Glutamatergic neuron (in vitro differentiated cells): ENCODE measurements around the gene LIPN. TPM values are rescaled to one million over a fixed set of nuclear protein-coding genes. Genes with fewer than 3 reads are reported as not detected.

Source experiments
- DNase-seq: peaks from one replicate; pipeline ENCODE4 v3.0.0; 2022
- H3K27ac Mint-ChIP-seq: one replicate; pipeline ENCODE4 v1.8.0; 2020; ENCODE audit warnings: mild to moderate bottlenecking, mixed read lengths, inconsistent platforms; ENCODE audit not compliant: unreplicated experiment
- H3K27me3 Mint-ChIP-seq: one replicate; pipeline ENCODE4 v1.8.0; 2020; ENCODE audit warnings: mild to moderate bottlenecking, moderate library complexity, mixed read lengths, inconsistent platforms; ENCODE audit not compliant: unreplicated experiment
- H3K36me3 Mint-ChIP-seq: one replicate; pipeline ENCODE4 v1.8.0; 2020; ENCODE audit warnings: mild to moderate bottlenecking, mixed read lengths, inconsistent platforms; ENCODE audit not compliant: unreplicated experiment
- H3K4me1 Mint-ChIP-seq: one replicate; pipeline ENCODE4 v1.8.0; 2020; ENCODE audit warnings: mild to moderate bottlenecking, low read depth, mixed read lengths, inconsistent platforms; ENCODE audit not compliant: unreplicated experiment
- H3K4me3 Mint-ChIP-seq: one replicate; pipeline ENCODE4 v1.8.0; 2020; ENCODE audit warnings: mild to moderate bottlenecking, mixed read lengths, inconsistent platforms; ENCODE audit not compliant: unreplicated experiment
- H3K9me3 Mint-ChIP-seq: one replicate; pipeline ENCODE4 v1.8.0; 2020; ENCODE audit warnings: mild to moderate bottlenecking, moderate library complexity, mixed read lengths, inconsistent platforms; ENCODE audit not compliant: unreplicated experiment
- total RNA-seq: library from RNA; stranded (reverse); fragmentation: NEBNext Ultra II Directional; extraction: Animal tissue kit (Norgen Biotek cat#: 25700); gene quantifications from one replicate; pipeline ENCODE4 v1.2.1, GENCODE V29; 2021; ENCODE audit not compliant: unreplicated experiment
- TF ChIP-seq, protein P1 (sequence below): fragments of 200-600 bp; sonication (generic); IDR thresholded peaks from one replicate; pipeline ENCODE4 v1.5.0; 2021; ENCODE audit not compliant: partially characterized antibody, unreplicated experiment

The LIPN gene
- total RNA-seq, 1 donor from 2014 or later = not detected

DNA sequence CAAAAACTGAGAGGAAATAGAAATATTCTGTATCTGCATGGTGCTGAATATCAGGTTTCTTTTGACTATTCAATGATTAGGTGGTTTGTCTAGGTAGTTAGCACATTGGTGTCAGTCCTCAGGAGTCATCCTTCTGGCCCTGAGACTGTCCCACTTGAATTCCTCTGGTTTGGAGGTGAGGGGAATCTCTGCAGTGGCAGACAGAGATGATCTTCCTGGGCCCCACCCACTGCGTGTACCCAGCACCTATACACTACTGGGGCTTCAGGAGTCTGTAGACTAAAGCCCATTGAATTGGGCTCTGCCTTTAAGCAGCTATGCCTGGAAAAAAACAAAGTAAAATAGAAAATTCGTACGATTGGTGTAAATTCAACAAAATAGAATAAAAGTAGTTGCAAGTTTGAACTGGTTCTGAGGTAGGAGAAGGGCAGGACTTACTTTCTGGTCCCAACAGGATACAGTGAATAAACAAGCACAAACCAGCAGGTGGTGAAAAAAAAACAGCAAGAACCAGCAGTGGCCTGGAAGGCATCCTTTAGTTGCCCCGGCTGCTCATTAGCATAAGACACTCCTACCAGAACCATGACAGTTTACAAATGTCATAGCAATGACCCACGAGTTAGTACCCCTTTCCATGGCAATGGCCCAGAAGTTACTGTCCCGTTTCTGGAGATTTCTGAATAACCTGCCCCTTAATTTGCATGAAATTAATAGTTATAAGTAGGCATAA lies 44.4 kb downstream of the LIPN start:
- H3K36me3 Mint-ChIP-seq = no peaks in the 10 kb centered on the region
- no peaks in the 10 kb centered on the region for H3K27me3 Mint-ChIP-seq
- H3K4me1 Mint-ChIP-seq = no peaks in the 10 kb centered on the region
- H3K9me3 Mint-ChIP-seq = no peaks in the 10 kb centered on the region
- TF ChIP-seq, protein P1, sequence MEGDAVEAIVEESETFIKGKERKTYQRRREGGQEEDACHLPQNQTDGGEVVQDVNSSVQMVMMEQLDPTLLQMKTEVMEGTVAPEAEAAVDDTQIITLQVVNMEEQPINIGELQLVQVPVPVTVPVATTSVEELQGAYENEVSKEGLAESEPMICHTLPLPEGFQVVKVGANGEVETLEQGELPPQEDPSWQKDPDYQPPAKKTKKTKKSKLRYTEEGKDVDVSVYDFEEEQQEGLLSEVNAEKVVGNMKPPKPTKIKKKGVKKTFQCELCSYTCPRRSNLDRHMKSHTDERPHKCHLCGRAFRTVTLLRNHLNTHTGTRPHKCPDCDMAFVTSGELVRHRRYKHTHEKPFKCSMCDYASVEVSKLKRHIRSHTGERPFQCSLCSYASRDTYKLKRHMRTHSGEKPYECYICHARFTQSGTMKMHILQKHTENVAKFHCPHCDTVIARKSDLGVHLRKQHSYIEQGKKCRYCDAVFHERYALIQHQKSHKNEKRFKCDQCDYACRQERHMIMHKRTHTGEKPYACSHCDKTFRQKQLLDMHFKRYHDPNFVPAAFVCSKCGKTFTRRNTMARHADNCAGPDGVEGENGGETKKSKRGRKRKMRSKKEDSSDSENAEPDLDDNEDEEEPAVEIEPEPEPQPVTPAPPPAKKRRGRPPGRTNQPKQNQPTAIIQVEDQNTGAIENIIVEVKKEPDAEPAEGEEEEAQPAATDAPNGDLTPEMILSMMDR = no peak
- no peak for DNase-seq
- H3K27ac Mint-ChIP-seq = no peak overlapping the region
- H3K4me3 Mint-ChIP-seq = no peak overlapping the region

GRCh38 chr10:88805361-88805760 lies 45.5 kb downstream of the LIPN start:
- H3K27ac Mint-ChIP-seq = no peak overlapping the region
- H3K4me1 Mint-ChIP-seq = no peaks in the 10 kb centered on the region
- no peaks in the 10 kb centered on the region for H3K36me3 Mint-ChIP-seq
- TF ChIP-seq, protein P1 = no peak
- H3K9me3 Mint-ChIP-seq = no peaks in the 10 kb centered on the region
- no peak overlapping the region for H3K4me3 Mint-ChIP-seq
- DNase-seq = no peak
- H3K27me3 Mint-ChIP-seq = no peaks in the 10 kb centered on the region

DNA sequence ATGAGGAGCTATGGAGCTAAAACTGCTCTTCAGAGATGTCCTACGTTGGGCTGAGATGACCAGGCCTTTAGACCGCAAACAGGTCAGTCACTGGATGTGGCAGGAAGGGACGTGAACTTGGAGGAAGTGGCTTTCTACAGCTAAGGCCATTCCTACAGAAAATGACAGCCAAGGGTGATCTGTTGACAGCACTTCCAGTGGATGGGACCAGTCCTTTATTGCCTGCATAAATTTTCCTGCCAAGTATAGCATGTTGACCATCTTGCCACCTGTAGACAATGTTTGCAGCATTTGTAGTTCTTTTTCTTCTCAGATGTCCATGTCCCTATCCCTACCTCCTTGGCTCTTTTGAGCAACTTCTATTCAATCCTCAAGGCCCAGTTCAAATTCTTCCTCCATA lies 46.1 kb downstream of the LIPN start:
- TF ChIP-seq, protein P1 = no peak
- Mint-ChIP-seq H3K4me3 (no peak overlapping the region), H3K4me1 (peaks cover 3% of the 10 kb centered on the region), H3K9me3 (no peaks in the 10 kb centered on the region), H3K36me3 (no peaks in the 10 kb centered on the region), H3K27ac (no peak overlapping the region), H3K27me3 (no peaks in the 10 kb centered on the region)
- DNase-seq = no peak

GRCh38 chr10:88809621-88810020 lies 49.8 kb downstream of the LIPN start:
- no peaks in the 10 kb centered on the region for H3K9me3 Mint-ChIP-seq
- no peak overlapping the region for H3K27ac Mint-ChIP-seq
- peaks cover 3% of the 10 kb centered on the region for H3K4me1 Mint-ChIP-seq
- no peaks in the 10 kb centered on the region for H3K36me3 Mint-ChIP-seq
- DNase-seq = no peak
- no peaks in the 10 kb centered on the region for H3K27me3 Mint-ChIP-seq
- TF ChIP-seq, protein P1 = no peak
- H3K4me3 Mint-ChIP-seq = no peak overlapping the region

GRCh38 chr10:88810196-88810961 lies 50.6 kb downstream of the LIPN start:
- TF ChIP-seq, protein P1 = peak; percentile 74
- Mint-ChIP-seq H3K36me3 (no peaks in the 10 kb centered on the region), H3K9me3 (no peaks in the 10 kb centered on the region), H3K27me3 (no peaks in the 10 kb centered on the region), H3K4me1 (peaks cover 3% of the 10 kb centered on the region), H3K4me3 (no peak overlapping the region), H3K27ac (no peak overlapping the region)
- no peak for DNase-seq
